GM18873 (cell line): ENCODE measurements around the gene TMC7.
"Not testable (repeated sequence)": the region's sequence is repeated elsewhere in the genome, so short reads cannot be mapped to it uniquely, and the experiment has no call there.

Experiments used
- ATAC-seq: cut with Tn5 transposase; IDR thresholded peaks from one replicate; pipeline ENCODE4 v1.9.1; 2021; ENCODE audit warnings: mild to moderate bottlenecking, moderate library complexity, moderate number of reproducible peaks; ENCODE audit not compliant: unreplicated experiment, low FRiP score

TMC7 gene

DNA sequence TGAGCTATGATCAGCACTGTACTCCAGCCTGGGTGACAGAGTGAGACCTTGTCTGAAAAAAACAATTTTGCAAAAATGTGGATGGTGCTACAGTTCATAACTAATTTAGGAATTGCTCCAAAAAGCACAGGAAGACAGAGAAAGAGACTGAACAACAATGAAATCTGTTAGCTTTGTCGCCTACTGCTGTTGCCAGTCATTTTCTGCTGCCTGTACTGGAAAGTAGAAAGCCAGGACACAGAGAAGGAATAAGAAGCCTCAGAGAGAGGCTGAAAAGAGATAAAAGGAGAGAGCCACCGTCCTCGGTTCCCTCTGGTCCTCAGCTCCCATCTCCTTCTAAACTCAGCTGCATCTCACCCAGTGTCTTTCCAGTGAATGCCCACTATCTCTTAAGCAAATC is 8.6 kb upstream of the TMC7 start:
- ATAC-seq: no peak

GRCh38 chr16:18979936-18980335 is 3.8 kb upstream of the TMC7 start:
- no peak for ATAC-seq

DNA sequence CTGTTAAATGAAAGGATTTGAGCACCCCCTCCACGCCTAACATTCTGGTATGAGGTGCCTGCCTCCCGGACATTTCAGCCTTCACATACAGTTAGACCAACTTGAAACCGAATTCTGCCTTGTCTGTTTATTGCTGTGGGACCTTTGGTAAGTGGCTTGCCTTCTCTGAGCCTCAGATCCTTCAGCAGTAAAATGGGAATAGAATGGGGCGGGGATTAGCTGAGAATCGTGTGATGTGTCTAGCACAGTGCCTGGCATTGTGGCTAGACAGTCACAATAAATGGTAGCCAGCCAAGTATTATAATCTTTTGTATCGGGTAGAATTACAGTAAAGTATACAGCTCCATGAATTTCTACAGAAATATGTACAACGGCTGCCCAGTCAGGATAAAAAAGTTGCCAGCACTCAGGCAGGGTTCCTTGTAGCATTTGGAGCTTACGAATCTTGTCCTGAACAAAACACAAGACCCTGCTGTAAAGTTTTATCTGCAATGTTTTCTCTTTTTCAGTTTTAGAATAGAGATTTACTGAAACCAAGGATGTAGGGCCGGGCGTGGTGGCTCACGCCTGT is 786 bp downstream of the TMC7 start:
- no peak for ATAC-seq

DNA sequence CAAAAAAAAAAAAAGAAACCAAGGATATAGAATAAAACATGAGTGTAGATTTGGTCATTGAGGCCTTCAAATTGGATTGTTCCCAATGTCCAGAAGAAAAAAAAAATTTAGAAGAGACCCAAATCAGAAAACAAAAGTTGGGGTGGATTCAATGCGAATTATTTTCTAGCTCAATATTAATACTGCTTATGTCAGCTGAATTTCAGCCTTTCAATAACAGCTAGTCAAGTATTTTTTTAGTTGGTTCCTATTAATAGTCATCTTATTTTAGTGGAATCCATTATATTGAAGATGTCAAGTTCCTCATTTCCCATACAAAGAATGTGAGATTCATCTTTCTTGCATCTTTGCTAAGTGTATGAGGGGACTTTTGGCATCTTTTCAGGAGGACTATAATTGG is 1.5 kb downstream of the TMC7 start:
- not testable (repeated sequence) for ATAC-seq

DNA sequence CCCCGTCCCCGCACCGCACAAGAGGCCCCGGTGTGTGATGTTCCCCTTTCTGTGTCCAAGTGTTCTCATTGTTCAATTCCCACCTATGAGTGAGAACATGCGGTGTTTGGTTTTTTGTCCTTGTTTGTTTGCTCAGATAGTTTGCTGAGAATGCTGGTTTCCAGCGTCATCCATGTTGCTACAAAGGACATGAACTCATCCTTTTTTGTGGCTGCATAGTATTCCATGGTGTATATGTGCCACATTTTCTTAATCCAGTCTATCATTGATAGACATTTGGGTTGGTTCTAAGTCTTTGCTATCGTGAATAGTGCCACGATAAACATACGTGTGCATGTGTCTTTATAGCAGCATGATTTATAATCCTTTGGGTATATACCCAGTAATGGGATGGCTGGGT is 8.0 kb downstream of the TMC7 start:
- not testable (repeated sequence) for ATAC-seq

DNA sequence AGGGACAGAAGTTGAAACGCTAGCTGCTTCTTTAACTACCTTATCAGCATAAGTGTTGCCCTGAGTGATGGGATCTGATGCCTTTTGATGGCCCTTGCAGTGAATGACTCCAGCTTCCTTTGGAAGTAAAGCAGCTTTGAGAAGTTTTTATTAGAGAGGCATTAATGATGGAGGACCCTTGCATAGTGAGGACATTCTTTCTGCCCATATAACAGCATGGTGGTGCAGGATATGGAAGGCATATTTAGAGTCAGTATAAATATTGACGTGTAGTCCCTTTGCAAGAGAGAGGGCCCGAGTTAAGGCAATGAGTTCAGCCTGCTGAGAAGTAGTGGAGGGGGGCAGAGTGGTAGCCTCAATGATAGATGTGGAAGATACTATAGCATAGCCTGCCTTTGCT is 9.8 kb downstream of the TMC7 start:
- not testable (repeated sequence) for ATAC-seq

GRCh38 chr16:18994181-18994580 is 10.4 kb downstream of the TMC7 start:
- not testable (repeated sequence) for ATAC-seq

- ATAC-seq: not testable (repeated sequence)
Measured at GRCh38 chr16:18995406-18995805, 11.7 kb downstream of the TMC7 start.

DNA sequence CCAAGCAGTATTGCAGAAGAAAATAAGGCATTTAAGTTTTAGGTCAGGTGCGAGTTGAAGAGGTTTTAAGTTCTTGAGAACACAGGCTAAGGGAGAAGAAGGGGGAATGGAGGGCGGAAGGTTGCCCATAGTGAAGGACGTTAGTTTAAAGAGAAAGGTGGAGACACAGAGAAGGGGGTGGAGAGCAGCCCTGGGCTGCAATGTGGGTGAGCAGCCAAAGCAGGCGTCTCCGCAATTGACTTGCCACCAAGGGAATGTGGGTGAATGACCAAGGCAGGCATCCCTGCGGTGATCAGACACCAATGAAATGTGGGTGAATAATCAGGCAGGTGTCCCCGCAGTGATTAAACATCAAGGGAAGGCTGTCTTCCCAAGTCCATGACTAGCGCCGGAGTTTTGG is 12.8 kb downstream of the TMC7 start:
- ATAC-seq: not testable (repeated sequence)

GRCh38 chr16:18997001-18997400 is 13.3 kb downstream of the TMC7 start:
- ATAC-seq: not testable (repeated sequence)

GRCh38 chr16:18999045-18999393 is 15.3 kb downstream of the TMC7 start:
- ATAC-seq: no peak

DNA sequence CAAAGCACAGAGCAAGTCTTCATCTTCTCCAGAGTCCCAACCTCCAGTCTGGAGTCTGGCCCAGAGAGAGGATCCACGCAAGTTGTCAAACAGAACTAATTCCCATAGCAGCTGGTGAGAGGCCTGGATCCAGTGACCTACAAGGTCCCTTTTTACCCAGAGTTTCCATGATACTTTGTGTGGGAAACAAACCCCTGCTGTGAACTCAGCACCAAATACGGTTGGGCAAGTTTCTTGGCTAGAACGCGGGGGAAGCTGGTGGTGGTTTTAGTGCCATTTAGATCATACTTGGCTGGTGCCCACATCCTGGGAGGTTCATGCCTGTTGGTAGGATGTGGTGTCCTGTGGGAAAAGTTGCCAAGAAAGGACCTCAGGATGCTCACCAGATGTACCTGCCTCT is 18.1 kb downstream of the TMC7 start:
- no peak for ATAC-seq

DNA sequence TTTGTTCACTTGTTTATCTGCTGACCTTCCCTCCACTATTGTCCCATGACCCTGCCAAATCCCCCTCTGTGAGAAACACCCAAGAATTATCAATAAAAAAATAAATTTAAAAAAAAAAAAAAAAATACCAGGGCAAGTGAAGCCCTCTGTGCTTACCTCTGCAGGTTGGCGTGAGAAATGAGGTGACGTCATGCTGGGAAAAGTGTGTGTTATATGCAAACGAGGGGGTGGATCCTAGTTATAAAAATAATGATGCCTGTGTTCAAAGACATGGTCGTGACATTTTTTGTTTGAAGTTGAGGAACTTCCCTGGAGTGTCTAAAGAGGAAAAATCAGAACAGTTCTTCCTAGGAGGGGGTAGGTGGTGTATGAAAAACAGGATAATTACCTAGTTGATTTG is 20.2 kb downstream of the TMC7 start:
- ATAC-seq: no peak

DNA sequence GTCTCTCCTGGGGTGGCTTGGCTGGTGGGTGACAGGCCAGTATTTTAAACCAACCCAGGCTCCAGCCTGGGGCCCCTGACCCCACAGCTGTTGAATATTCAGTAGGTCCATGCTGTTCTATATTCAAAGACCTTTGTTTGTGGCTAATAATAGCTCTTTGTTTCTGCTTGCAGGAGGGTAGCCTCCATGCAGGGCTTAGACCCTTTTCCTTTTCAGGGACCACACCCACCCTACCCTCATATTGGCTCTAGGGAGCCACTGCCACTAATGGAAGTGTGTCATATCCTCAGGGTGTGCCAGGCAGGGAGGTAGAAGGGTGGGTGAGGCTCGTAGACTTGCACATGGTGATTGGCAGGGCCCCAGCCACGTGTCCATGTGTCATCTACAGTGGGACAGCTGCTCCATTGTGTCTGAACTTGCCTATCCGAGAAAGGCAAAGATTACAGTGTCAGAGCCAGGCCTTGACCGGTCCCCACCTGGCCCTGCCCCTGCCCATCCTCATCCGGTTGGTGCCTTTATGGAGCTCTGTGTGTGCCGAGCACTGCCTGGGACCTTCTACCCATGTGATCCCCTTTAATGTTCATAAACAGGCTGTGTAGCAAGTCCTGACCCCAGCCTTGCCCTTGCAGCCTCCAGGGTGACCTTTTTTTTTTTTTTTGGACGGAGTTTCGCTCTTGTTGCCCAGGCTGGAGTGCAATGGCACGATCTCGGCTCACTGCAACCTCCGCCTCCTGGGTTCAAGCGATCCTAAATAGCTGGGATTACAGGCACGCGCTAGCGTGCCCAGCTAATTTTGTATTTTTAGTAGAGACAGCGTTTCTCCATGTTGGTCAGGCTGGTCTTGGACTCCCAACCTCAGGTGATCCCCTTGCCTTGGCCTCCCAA is 22.1 kb downstream of the TMC7 start:
- ATAC-seq: no peak

- ATAC-seq: no peak
Measured at GRCh38 chr16:19006446-19007315, 22.9 kb downstream of the TMC7 start.

GRCh38 chr16:19008245-19009169 is 24.8 kb downstream of the TMC7 start:
- no peak for ATAC-seq

DNA sequence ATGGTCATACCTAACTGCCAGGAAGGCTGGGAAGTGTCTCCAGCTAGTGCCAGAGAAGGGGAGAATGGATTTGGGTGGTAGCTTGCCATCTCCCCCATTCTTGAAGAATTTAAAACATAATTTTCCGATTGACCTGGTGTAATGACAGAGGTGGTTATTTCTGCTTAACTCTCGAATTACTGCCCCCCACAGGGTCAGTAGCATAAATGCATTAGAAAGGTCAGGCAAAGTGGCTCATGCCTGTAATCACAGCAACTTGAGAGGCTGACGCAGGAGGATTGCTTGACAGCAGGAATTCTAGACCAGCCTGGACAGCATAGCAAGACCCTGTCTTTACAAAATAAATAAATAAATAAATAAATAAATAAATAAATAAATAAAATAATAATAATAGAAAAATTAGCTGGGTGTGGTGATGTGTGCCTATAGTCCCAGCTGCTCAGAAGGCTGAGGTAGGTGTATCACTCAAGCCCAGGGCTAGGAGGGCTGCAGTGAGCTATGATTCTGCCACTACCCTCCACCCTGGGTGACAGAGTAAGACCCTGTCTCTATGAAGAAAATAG is 27.5 kb downstream of the TMC7 start:
- no peak for ATAC-seq

DNA sequence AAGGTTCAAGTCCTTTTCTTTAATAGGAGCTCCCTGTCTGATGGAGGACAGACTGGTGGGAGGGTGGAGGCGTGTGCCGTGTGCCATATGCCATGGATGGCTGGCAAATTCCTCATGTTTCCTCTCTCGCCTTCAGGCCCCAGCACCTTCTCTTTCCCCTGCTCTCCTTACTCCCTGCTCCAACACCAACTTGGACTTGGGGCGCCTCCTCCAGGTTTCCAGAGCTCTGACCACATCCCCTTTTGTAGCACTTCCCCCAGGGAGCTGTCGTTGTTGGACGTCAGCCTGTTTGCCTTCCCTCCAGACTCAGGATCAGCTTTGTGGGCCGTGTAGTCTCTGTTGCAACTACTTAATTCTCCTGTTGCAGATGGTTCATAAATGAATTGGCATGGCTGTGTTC is 30.7 kb downstream of the TMC7 start:
- ATAC-seq: no peak

- ATAC-seq: no peak
Measured at GRCh38 chr16:19017179-19017578, 33.4 kb downstream of the TMC7 start.

GRCh38 chr16:19020689-19021088 is 37.0 kb downstream of the TMC7 start:
- no peak for ATAC-seq
